Central memory CD4-positive, alpha-beta T cell (primary cell): ENCODE measurements around the gene SLC2A10.

Experiments used
- DNase-seq: peaks from one replicate; pipeline ENCODE4 v3.0.0; 2022

SLC2A10 gene

GRCh38 chr20:46735436-46735835 is 26.0 kb downstream of the SLC2A10 start:
- no peak for DNase-seq

- no peak for DNase-seq
Measured at GRCh38 chr20:46739431-46740213, 30.2 kb downstream of the SLC2A10 start.

- DNase-seq, result no peak
Measured at GRCh38 chr20:46740214-46740609, 30.8 kb downstream of the SLC2A10 start.

GRCh38 chr20:46741924-46742668 is 32.6 kb downstream of the SLC2A10 start:
- DNase-seq, result no peak

GRCh38 chr20:46742669-46743045 is 33.2 kb downstream of the SLC2A10 start:
- no peak for DNase-seq

- no peak for DNase-seq
Measured at GRCh38 chr20:46743088-46743487, 33.6 kb downstream of the SLC2A10 start.

- DNase-seq, result no peak
Measured at GRCh38 chr20:46746956-46747526, 37.6 kb downstream of the SLC2A10 start.

- DNase-seq, result no peak
Measured at GRCh38 chr20:46749147-46749546, 39.7 kb downstream of the SLC2A10 start.

- no peak for DNase-seq
Measured at GRCh38 chr20:46751856-46752255, 42.4 kb downstream of the SLC2A10 start.

- DNase-seq, result no peak
Measured at GRCh38 chr20:46752728-46753127, 43.3 kb downstream of the SLC2A10 start.

GRCh38 chr20:46755483-46756413 is 46.3 kb downstream of the SLC2A10 start:
- DNase-seq, result no peak

- no peak for DNase-seq
Measured at GRCh38 chr20:46756419-46756818, 47.0 kb downstream of the SLC2A10 start.

GRCh38 chr20:46757135-46757534 is 47.7 kb downstream of the SLC2A10 start:
- DNase-seq, result no peak

GRCh38 chr20:46757754-46758678 is 48.6 kb downstream of the SLC2A10 start:
- peak; percentile 34 for DNase-seq

GRCh38 chr20:46758929-46759669 is 49.6 kb downstream of the SLC2A10 start:
- DNase-seq, result no peak

- DNase-seq, result no peak
Measured at GRCh38 chr20:46761566-46761965, 52.1 kb downstream of the SLC2A10 start.

- DNase-seq, result no peak
Measured at GRCh38 chr20:46764068-46764467, 54.6 kb downstream of the SLC2A10 start.

GRCh38 chr20:46765506-46766120 is 56.2 kb downstream of the SLC2A10 start:
- no peak for DNase-seq

- DNase-seq, result no peak
Measured at GRCh38 chr20:46767127-46767761, 57.8 kb downstream of the SLC2A10 start.
